Measurements from ENCODE around the gene CNTNAP2. TPM values are rescaled to one million over a fixed set of nuclear protein-coding genes. Genes with fewer than 3 reads are reported as not detected.

The CNTNAP2 gene
- total and polyA plus RNA-seq, 2 of the 8 experiments (the other 6 are each of a cell fraction or from before 2014, with no cell fraction given) = 27.9 to 71.0 TPM

DNA sequence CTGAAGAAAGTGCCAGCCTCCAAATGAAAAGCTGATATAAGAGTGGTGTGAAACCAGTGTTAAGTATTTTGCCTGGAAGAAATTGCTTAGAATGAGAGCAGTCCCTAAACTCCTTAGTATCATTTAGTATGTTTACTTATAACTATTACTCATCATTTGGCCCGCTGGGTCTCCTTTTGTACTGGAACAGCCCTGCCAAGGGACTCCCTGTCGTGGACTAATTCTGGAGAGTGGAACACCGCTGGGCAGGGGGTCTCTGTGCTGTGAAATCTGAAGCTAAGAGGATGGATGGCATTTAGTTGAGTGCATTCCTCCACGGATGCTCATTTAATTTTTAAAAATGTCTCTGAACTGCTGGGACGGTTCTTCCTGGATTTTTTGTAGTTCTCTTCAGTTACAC lies 1584.1 kb downstream of the CNTNAP2 start:
- POLR2A ChIA-PET (ENCODE audit: partially characterized antibody) = no interaction called here
- TF ChIP-seq NRF1 (IDR thresholded peaks at IDR 0.05; ENCODE audit: low read depth, low read length) (no peak), ZNF274 (IDR thresholded peaks at IDR 0.05; ENCODE audit: borderline replicate concordance, extremely low read depth, low read length) (no peak), EZH2 (IDR thresholded peaks at IDR 0.05; ENCODE audit: low read depth, low read length, severe bottlenecking) (no peak), BCL11A (IDR thresholded peaks at IDR 0.05; ENCODE audit: low read depth in 2 of 2, low read length in 2 of 2) (no peak), SP1 (IDR thresholded peaks at IDR 0.05; ENCODE audit: low read depth, low read length) (no peak), BACH1 (IDR thresholded peaks at IDR 0.05; ENCODE audit: low read length) (no peak), SP2 (IDR thresholded peaks at IDR 0.05; ENCODE audit: low read length) (no peak), SUZ12 (IDR thresholded peaks at IDR 0.05; ENCODE audit: low read length) (no peak)
- TF ChIP-seq, protein P1, sequence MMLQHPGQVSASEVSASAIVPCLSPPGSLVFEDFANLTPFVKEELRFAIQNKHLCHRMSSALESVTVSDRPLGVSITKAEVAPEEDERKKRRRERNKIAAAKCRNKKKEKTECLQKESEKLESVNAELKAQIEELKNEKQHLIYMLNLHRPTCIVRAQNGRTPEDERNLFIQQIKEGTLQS (IDR thresholded peaks at IDR 0.05; ENCODE audit: insufficient read depth, low read depth, low read length) = no peak

More for the DNA sequence above, 1584.1 kb downstream of the CNTNAP2 start:
- Histone ChIP-seq H3K56ac (replicated peaks; ENCODE audit: insufficient read length, low read depth, low read length) (no peak overlapping the region), H3K79me2 (ENCODE audit: control insufficient read depth in 1 of 2, insufficient read depth in 2 of 2, low read length in 2 of 2) (no peaks in the 10 kb centered on the region), H4K20me1 (replicated peaks in 1 of 2; ENCODE audit: control insufficient read depth in 1 of 2, insufficient read depth in 2 of 2, low read length in 2 of 2) (no peaks in the 10 kb centered on the region), H2BK5ac (ENCODE audit: low read depth, low read length) (no peak overlapping the region), H3K4me2 (ENCODE audit: insufficient read depth in 1 of 2, low read depth in 2 of 2, low read length in 2 of 2) (no peak overlapping the region), H3K4me3 (ENCODE audit: extremely low read depth in 1 of 4, insufficient read depth in 2 of 4, low read depth in 3 of 4, low read length in 4 of 4) (no peak overlapping the region), H3K79me1 (ENCODE audit: low read depth, low read length) (no peaks in the 10 kb centered on the region), H2BK120ac (replicated peaks; ENCODE audit: low read depth, low read length) (no peak overlapping the region), H2AFZ (ENCODE audit: low read length) (no peak overlapping the region), H2BK20ac (ENCODE audit: low read length) (no peak overlapping the region), H3K4me1 (replicated peaks in 1 of 4; ENCODE audit: control insufficient read depth in 3 of 4, insufficient read depth in 4 of 4, low read length in 3 of 4) (no peaks in the 10 kb centered on the region), H3K36me3 (ENCODE audit: control insufficient read depth in 2 of 4, insufficient read depth in 4 of 4, low read length in 3 of 4) (no peaks in the 10 kb centered on the region), H2AK5ac (ENCODE audit: low read depth, low read length) (no peak overlapping the region), H2BK12ac (ENCODE audit: low read depth, low read length) (no peak overlapping the region), H3K4ac (replicated peaks; ENCODE audit: insufficient read length, low read depth, low read length) (no peak overlapping the region), H3K27ac (ENCODE audit: low read depth, low read length) (no peak overlapping the region), H3K18ac (ENCODE audit: extremely low read depth, low read length) (no peak overlapping the region), H3K23me2 (ENCODE audit: low read depth, low read length) (no peaks in the 10 kb centered on the region), H3K9me3 (ENCODE audit: insufficient read depth in 2 of 2, low read depth in 1 of 2, low read length in 1 of 2) (no peaks in the 10 kb centered on the region), H3K9ac (replicated peaks in 1 of 4; ENCODE audit: extremely low read depth in 1 of 4, low read depth in 3 of 4, low read length in 3 of 4) (no peak overlapping the region), H4K5ac (ENCODE audit: insufficient read length, low read depth, low read length) (no peak overlapping the region), H3K27me3 (replicated peaks in 1 of 4; ENCODE audit: control insufficient read depth in 3 of 4, extremely low read depth in 1 of 4, insufficient read depth in 3 of 4, low read length in 3 of 4) (no peaks in the 10 kb centered on the region), H3K23ac (ENCODE audit: insufficient read length) (no peak overlapping the region), H2BK15ac (ENCODE audit: low read length) (no peak overlapping the region), H4K8ac (ENCODE audit: extremely low read depth, insufficient read depth, low read length) (no peak overlapping the region), H3K14ac (ENCODE audit: insufficient read length) (no peak overlapping the region), H4K91ac (replicated peaks; ENCODE audit: insufficient read length, low read length) (no peak overlapping the region)
- 71% methylated on average over 5 of the region's 5 CpGs; no CpG with 5 or more reads in 1 of the 2 experiments for WGBS, 2 experiments (ENCODE audit: extremely low coverage in 1 of 2, insufficient coverage in 1 of 2, insufficient read length in 1 of 2, insufficient replicate concordance in 2 of 2, low coverage in 1 of 2, low lambda C conversion rate in 2 of 2, missing lambda C conversion rate in 1 of 2)
- FAIRE-seq (no peak), DNase-seq (ENCODE audit: low read depth in 1 of 2, low spot score in 2 of 2) (no peak)
- CTCF ChIA-PET (ENCODE audit: partially characterized antibody) = no interaction called here
